GM12878 (cell line): ENCODE measurements around the gene FTSJ1. TPM values are rescaled to one million over a fixed set of nuclear protein-coding genes. Genes with fewer than 3 reads are reported as not detected.

Experiments
- ATAC-seq: fragments of 200-7000 bp; cut with Tn5 transposase; 3 replicates; pipeline ENCODE4 v1.9.1; 2020; ENCODE audit warnings: mild to moderate bottlenecking, moderate library complexity
- BruUV-seq: library from RNA; stranded (reverse); fragments of 400-500 nt; replicated peaks from 2 replicates; lab custom pipeline; 2021; lab: Mats Ljungman, UMichigan
- CTCF ChIA-PET: fragments of 300-600 bp; sonication (Branson Sonifier 250); formaldehyde crosslinking; extraction: SDS; loops from one replicate; lab custom pipeline; 2021; ENCODE audit warnings: inconsistent platforms; lab: Yijun Ruan, JAX
- POLR2A ChIA-PET: fragments of 350-600 bp; formaldehyde crosslinking; extraction: SDS; loops from one replicate; lab custom pipeline; 2021; ENCODE audit warnings: inconsistent platforms; lab: Charles Lee
- RAD21 ChIA-PET: fragments of 300-600 bp; sonication (Branson Sonifier 250); formaldehyde crosslinking; loops from one replicate; lab custom pipeline; 2023; ENCODE audit warnings: antibody characterized with exemption; ENCODE audit not compliant: unreplicated experiment; lab: Charles Lee
- SMC1A ChIA-PET: fragments of 300-600 bp; sonication (Branson Sonifier 250); formaldehyde crosslinking; loops from one replicate; lab custom pipeline; 2023; ENCODE audit not compliant: unreplicated experiment, uncharacterized antibody; lab: Charles Lee
- DNase-seq: peaks from one replicate; pipeline ENCODE4 v3.0.0-alpha.2; 2011; ENCODE audit warnings: low read depth, low spot score
- FAIRE-seq: peaks from 3 replicates; lab custom pipeline; 2011; peaks lifted over from hg19 to GRCh38; lab: Jason Lieb, UNC
- H2AFZ ChIP-seq: 2 replicates; pipeline ENCODE4 v1.6.0; 2011; ENCODE audit warnings: low read depth, low read length, control low read depth; ENCODE audit not compliant: control insufficient read depth
- H3K27ac ChIP-seq: 2 replicates; pipeline ENCODE4 v1.5.1; 2011; ENCODE audit warnings: control low read depth; ENCODE audit not compliant: control insufficient read depth, insufficient read depth
- H3K27me3 ChIP-seq, 2 experiments: replicated peaks in 1 of 2; 2 replicates each; pipeline versions ENCODE4 v1.6.0 to v1.6.1; 2011; ENCODE audit warnings: low read length in 1 of 2; ENCODE audit not compliant: control insufficient read depth in 2 of 2, insufficient read depth in 2 of 2
- H3K36me3 ChIP-seq, 2 experiments: 2 replicates each; pipeline ENCODE4 v1.5.1; 2011; ENCODE audit warnings: low read length in 1 of 2; ENCODE audit not compliant: control insufficient read depth in 2 of 2, insufficient read depth in 2 of 2
- H3K4me1 ChIP-seq: 2 replicates; pipeline ENCODE4 v1.6.1; 2011; ENCODE audit warnings: mild to moderate bottlenecking, low read length, moderate library complexity, mixed read lengths; ENCODE audit not compliant: control insufficient read depth, insufficient read depth
- H3K4me2 ChIP-seq: 2 replicates; pipeline ENCODE4 v1.6.0; 2011; ENCODE audit warnings: control low read depth; ENCODE audit not compliant: control insufficient read depth, insufficient read depth
- H3K4me3 ChIP-seq: fragments of 200-600 bp; sonication (generic); 2 replicates; pipeline ENCODE4 v1.5.1; 2016
- H3K79me2 ChIP-seq: 2 replicates; pipeline ENCODE4 v1.6.0; 2011; ENCODE audit warnings: low read length; ENCODE audit not compliant: control insufficient read depth, insufficient read depth
- H3K9ac ChIP-seq: 2 replicates; pipeline ENCODE4 v1.8.0; 2011; ENCODE audit warnings: low read length, control low read depth, mixed read lengths; ENCODE audit not compliant: control insufficient read depth, insufficient read depth
- H3K9me3 ChIP-seq: replicated peaks from 3 replicates; pipeline ENCODE4 v1.5.1; 2011; ENCODE audit warnings: mild to moderate bottlenecking, low read length; ENCODE audit not compliant: control insufficient read depth, insufficient read depth
- H4K20me1 ChIP-seq: 2 replicates; pipeline ENCODE4 v1.6.0; 2011; ENCODE audit not compliant: control insufficient read depth, insufficient read depth
- ATF7 ChIP-seq: fragments of 450-650 bp; IDR thresholded peaks from 2 replicates; pipeline ENCODE4 v1.6.1; 2016; ENCODE audit warnings: low read depth, mild to moderate bottlenecking
- BCL11A ChIP-seq: IDR thresholded peaks from 2 replicates; pipeline ENCODE4 v1.6.1; 2011; ENCODE audit warnings: low read depth, low read length
- BMI1 ChIP-seq: fragments of 450-650 bp; IDR thresholded peaks from 2 replicates; pipeline ENCODE4 v1.6.1; 2016; ENCODE audit warnings: mild to moderate bottlenecking, moderate library complexity, borderline replicate concordance
- CBX5 ChIP-seq: sonication (generic); IDR thresholded peaks from 2 replicates; pipeline ENCODE4 v1.6.1; 2016; ENCODE audit warnings: low read depth, moderate library complexity, mild to moderate bottlenecking, inconsistent platforms
- E2F4 ChIP-seq: IDR thresholded peaks from 2 replicates; pipeline ENCODE4 v1.6.1; 2012; ENCODE audit warnings: low read depth, low read length, improper control_type of control experiment
- ETV6 ChIP-seq, 2 experiments: fragments of 450-650 bp in 1 of 2; IDR thresholded peaks in 1 of 2; conservative IDR thresholded peaks in 1 of 2; 2 replicates each; pipeline ENCODE4 v1.6.1; 2014; ENCODE audit warnings: antibody characterized with exemption in 1 of 2, borderline replicate concordance in 1 of 2, low read depth in 1 of 2, mild to moderate bottlenecking in 1 of 2, moderate library complexity in 1 of 2
- FOS ChIP-seq: IDR thresholded peaks from 3 replicates; pipeline ENCODE4 v1.6.1; 2011; ENCODE audit warnings: borderline replicate concordance; ENCODE audit not compliant: insufficient read length; ENCODE audit errors: extremely low read depth
- LARP7 ChIP-seq: fragments of 450-650 bp; IDR thresholded peaks from 2 replicates; pipeline ENCODE4 v1.6.1; 2017; ENCODE audit warnings: mild to moderate bottlenecking
- MAX ChIP-seq: IDR thresholded peaks from 2 replicates; pipeline ENCODE4 v1.6.1; 2012; ENCODE audit warnings: low read depth, low read length, improper control_type of control experiment
- MEF2B ChIP-seq: fragments of 450-650 bp; IDR thresholded peaks from 2 replicates; pipeline ENCODE4 v1.6.1; 2018; ENCODE audit warnings: mild to moderate bottlenecking, moderate library complexity; ENCODE audit not compliant: partially characterized antibody, poor library complexity, severe bottlenecking
- MTA2 ChIP-seq: fragments of 450-650 bp; IDR thresholded peaks from 2 replicates; pipeline ENCODE4 v1.6.1; 2016; ENCODE audit warnings: low read depth, mild to moderate bottlenecking, moderate library complexity
- NFIC ChIP-seq: IDR thresholded peaks from 2 replicates; pipeline ENCODE4 v1.6.1; 2012; ENCODE audit warnings: low read depth, mild to moderate bottlenecking, inconsistent platforms, low read length, moderate library complexity
- PML ChIP-seq: IDR thresholded peaks from 2 replicates; pipeline ENCODE4 v1.6.1; 2012; ENCODE audit warnings: low read length, inconsistent platforms
- POLR2AphosphoS5 ChIP-seq: IDR thresholded peaks from 2 replicates; pipeline ENCODE4 v1.6.1; 2011; ENCODE audit warnings: mild to moderate bottlenecking, low read length, inconsistent platforms
- POU2F2 ChIP-seq: IDR thresholded peaks from 3 replicates; pipeline ENCODE4 v1.6.1; 2011; ENCODE audit warnings: low read depth, mild to moderate bottlenecking, low read length, borderline replicate concordance
- ZZZ3 ChIP-seq: IDR thresholded peaks from 2 replicates; pipeline ENCODE4 v1.6.1; 2011; ENCODE audit warnings: low read depth; ENCODE audit not compliant: control insufficient read depth, insufficient read length
- WGBS: methylation state at CpG from one replicate; pipeline ENCODE4 v1.1.6; 2016; ENCODE audit warnings: low lambda C conversion rate; ENCODE audit not compliant: insufficient replicate concordance, insufficient coverage; ENCODE audit errors: missing lambda C conversion rate; 5-methylcytosine and 5-hydroxymethylcytosine counted together
- in situ Hi-C: fragments of 300-500 bp; cut with MboI; formaldehyde crosslinking; loops from 9 replicates; pipeline ENCODE4 v1.14.3; 2018; ENCODE audit warnings: mixed read lengths
- intact Hi-C: fragments of 100-400 bp; cut with micrococcal nuclease; formaldehyde crosslinking; loops from one replicate; pipeline ENCODE4 v1.14.2; 2022; ENCODE audit not compliant: unreplicated experiment
- polyA plus RNA-seq, 11 experiments: library from polyadenylated mRNA; depleted of rRNA in 4 of 11; unstranded in 6 of 11; stranded (reverse) in 5 of 11; fragments of >200 nt; fragmentation: Nextera tagmentation in 4 of 11; fragmentation: Illumina TruSeq in 1 of 11; extraction: Ambion mirVana in 4 of 11; extraction: Trizol in 1 of 11; gene quantifications; 1 replicate in 1 of 11; 2 replicates in 10 of 11; pipeline versions ENCODE4 v1.2.1 to v1.2.3, GENCODE V29; 2011 to 2016; ENCODE audit warnings: inconsistent platforms in 2 of 11, missing spikeins in 2 of 11, low read depth in 1 of 11
- total RNA-seq, 4 experiments: library from RNA; depleted of rRNA in 3 of 4; stranded (reverse); fragments of >200 nt in 3 of 4; fragmentation: Illumina TruSeq in 1 of 4; extraction: Trizol in 1 of 4; gene quantifications; 2 replicates each; pipeline versions ENCODE4 v1.2.1 to v1.2.3, GENCODE V29; 2013 to 2021
- TF ChIP-seq, protein P1 (sequence below): fragments of 450-650 bp; IDR thresholded peaks from 2 replicates; pipeline ENCODE4 v1.6.1; 2016; ENCODE audit warnings: mild to moderate bottlenecking
- TF ChIP-seq, protein P2 (sequence below): IDR thresholded peaks from 2 replicates; pipeline ENCODE4 v1.6.1; 2011; ENCODE audit warnings: borderline replicate concordance, low read depth, mild to moderate bottlenecking, moderate library complexity, mixed read lengths, low read length; ENCODE audit not compliant: insufficient read depth; ENCODE audit errors: extremely low read length

FTSJ1 gene
- total and polyA plus RNA-seq, 10 of the 15 experiments (the other 5 are each of a cell fraction or from before 2014, with no cell fraction given) = 8.8 to 87.8 (median 57.9) TPM

- intact Hi-C loops (no loop called here), in situ Hi-C loops (no loop called here)
- SMC1A ChIA-PET = no interaction called here
- H3K9ac ChIP-seq = no peak overlapping the region
- no peaks in the 10 kb centered on the region for H3K27me3 ChIP-seq
- POLR2A ChIA-PET = no interaction called here
- RAD21 ChIA-PET = interaction anchor here (0.6 kb wide), 1 partner anchor 402 kb away, joined by 3 read pairs; no protein-coding TSS in a partner anchor
- no peak overlapping the region for H3K4me3 ChIP-seq
- BruUV-seq = TSS peak; percentile 53
- CTCF ChIA-PET = no interaction called here
- no peaks in the 10 kb centered on the region for H3K4me1 ChIP-seq
- H3K4me2 ChIP-seq = no peak overlapping the region
- no peak for FAIRE-seq
- H4K20me1 ChIP-seq = no peaks in the 10 kb centered on the region
- WGBS = 68% methylated on average over 6 of the region's 6 CpGs
- H3K9me3 ChIP-seq = no peaks in the 10 kb centered on the region
- no peak for DNase-seq
- TF ChIP-seq MTA2 = no peak
- no peak for TF ChIP-seq NFIC
- TF ChIP-seq, protein P1, sequence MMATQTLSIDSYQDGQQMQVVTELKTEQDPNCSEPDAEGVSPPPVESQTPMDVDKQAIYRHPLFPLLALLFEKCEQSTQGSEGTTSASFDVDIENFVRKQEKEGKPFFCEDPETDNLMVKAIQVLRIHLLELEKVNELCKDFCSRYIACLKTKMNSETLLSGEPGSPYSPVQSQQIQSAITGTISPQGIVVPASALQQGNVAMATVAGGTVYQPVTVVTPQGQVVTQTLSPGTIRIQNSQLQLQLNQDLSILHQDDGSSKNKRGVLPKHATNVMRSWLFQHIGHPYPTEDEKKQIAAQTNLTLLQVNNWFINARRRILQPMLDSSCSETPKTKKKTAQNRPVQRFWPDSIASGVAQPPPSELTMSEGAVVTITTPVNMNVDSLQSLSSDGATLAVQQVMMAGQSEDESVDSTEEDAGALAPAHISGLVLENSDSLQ = no peak
- TF ChIP-seq BMI1 = no peak
- no peak for TF ChIP-seq E2F4
- no peak for TF ChIP-seq POLR2AphosphoS5
- no peak for TF ChIP-seq FOS
- no peak for TF ChIP-seq BCL11A
- TF ChIP-seq ZZZ3 = no peak
- TF ChIP-seq POU2F2 = no peak
- TF ChIP-seq MEF2B = no peak
- TF ChIP-seq LARP7 = no peak
- TF ChIP-seq ATF7 = no peak
- no peak for TF ChIP-seq MAX
- TF ChIP-seq, protein P2, sequence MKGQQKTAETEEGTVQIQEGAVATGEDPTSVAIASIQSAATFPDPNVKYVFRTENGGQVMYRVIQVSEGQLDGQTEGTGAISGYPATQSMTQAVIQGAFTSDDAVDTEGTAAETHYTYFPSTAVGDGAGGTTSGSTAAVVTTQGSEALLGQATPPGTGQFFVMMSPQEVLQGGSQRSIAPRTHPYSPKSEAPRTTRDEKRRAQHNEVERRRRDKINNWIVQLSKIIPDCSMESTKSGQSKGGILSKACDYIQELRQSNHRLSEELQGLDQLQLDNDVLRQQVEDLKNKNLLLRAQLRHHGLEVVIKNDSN = no peak
- TF ChIP-seq PML = no peak
- TF ChIP-seq ETV6 (conservative IDR thresholded peaks at IDR 0.05 in 1 of 2, IDR thresholded peaks at IDR 0.05 in 1 of 2; ENCODE audit: borderline replicate concordance in 1 of 2, low read depth in 1 of 2) = no peak
- no peak for TF ChIP-seq CBX5
- no peak overlapping the region for H3K27ac ChIP-seq
- H3K79me2 ChIP-seq = no peaks in the 10 kb centered on the region
- peaks cover 1 to 3% of the 10 kb centered on the region in 2 experiments; a peak in 3 of 4 replicates for H3K36me3 ChIP-seq
- H2AFZ ChIP-seq = no peak overlapping the region
- no peak for ATAC-seq
Measured at GRCh38 chrX:48458711-48459110, 17.3 kb upstream of the FTSJ1 start.
